Trophoblast cell (in vitro differentiated cells and primary cell): Measurements from ENCODE around the gene RORC.
A peak's percentile ranks its signal among the peaks of the same experiment; 100 is the strongest.

Experiments
- DNase-seq, 2 donors: peaks; one replicate each; pipeline ENCODE4 v3.0.0-alpha.2; 2016
- H2AFZ ChIP-seq: 2 replicates; pipeline ENCODE4 v1.6.1; 2013; ENCODE audit warnings: low read length, moderate library complexity, mild to moderate bottlenecking; ENCODE audit not compliant: insufficient read depth, poor library complexity
- H2AK5ac ChIP-seq: 2 replicates; pipeline ENCODE4 v1.6.1; 2013; ENCODE audit warnings: mild to moderate bottlenecking, low read length
- H2BK120ac ChIP-seq: 2 replicates; pipeline ENCODE4 v1.6.1; 2013; ENCODE audit warnings: low read length, mild to moderate bottlenecking, moderate library complexity; ENCODE audit not compliant: insufficient read depth, poor library complexity
- H2BK12ac ChIP-seq: 2 replicates; pipeline ENCODE4 v1.6.1; 2013; ENCODE audit warnings: mild to moderate bottlenecking, low read length, moderate library complexity
- H2BK5ac ChIP-seq: 2 replicates; pipeline ENCODE4 v1.6.1; 2013; ENCODE audit warnings: low read length, low read depth, moderate library complexity, mild to moderate bottlenecking; ENCODE audit not compliant: poor library complexity
- H3K14ac ChIP-seq: 2 replicates; pipeline ENCODE4 v1.6.1; 2013; ENCODE audit warnings: mild to moderate bottlenecking, low read length
- H3K18ac ChIP-seq: 2 replicates; pipeline ENCODE4 v1.6.1; 2013; ENCODE audit warnings: mild to moderate bottlenecking, low read length
- H3K23ac ChIP-seq: 2 replicates; pipeline ENCODE4 v1.6.1; 2013; ENCODE audit warnings: low read length
- H3K27ac ChIP-seq: 2 replicates; pipeline ENCODE4 v1.5.1; 2013; ENCODE audit warnings: low read depth, mild to moderate bottlenecking, inconsistent platforms, low read length, moderate library complexity
- H3K27me3 ChIP-seq: 2 replicates; pipeline ENCODE4 v1.6.1; 2013; ENCODE audit warnings: inconsistent platforms, mild to moderate bottlenecking, low read length, moderate library complexity; ENCODE audit not compliant: insufficient read depth
- H3K36me3 ChIP-seq, 2 experiments: 1 replicate in 1 of 2; 2 replicates in 1 of 2; pipeline ENCODE4 v1.6.1; 2013; ENCODE audit warnings: low read length in 2 of 2, mild to moderate bottlenecking in 2 of 2, moderate library complexity in 1 of 2; ENCODE audit not compliant: insufficient read depth in 2 of 2, control insufficient read depth in 1 of 2
- H3K4ac ChIP-seq: 2 replicates; pipeline ENCODE4 v1.6.1; 2013; ENCODE audit warnings: low read depth, mild to moderate bottlenecking, low read length, moderate library complexity
- H3K4me1 ChIP-seq, 2 experiments: 1 replicate in 1 of 2; 2 replicates in 1 of 2; pipeline ENCODE4 v1.6.1; 2013; ENCODE audit warnings: low read length in 2 of 2, mild to moderate bottlenecking in 2 of 2, moderate library complexity in 1 of 2; ENCODE audit not compliant: insufficient read depth in 2 of 2, control insufficient read depth in 1 of 2
- H3K4me2 ChIP-seq: 2 replicates; pipeline ENCODE4 v1.6.1; 2013; ENCODE audit warnings: inconsistent platforms, mild to moderate bottlenecking, low read length, moderate library complexity
- H3K4me3 ChIP-seq: 2 replicates; pipeline ENCODE4 v1.5.1; 2013; ENCODE audit warnings: mild to moderate bottlenecking, low read depth, low read length, inconsistent platforms
- H3K79me1 ChIP-seq: one replicate; pipeline ENCODE4 v1.6.1; 2013; ENCODE audit warnings: low read length
- H3K79me2 ChIP-seq: 2 replicates; pipeline ENCODE4 v1.6.1; 2013; ENCODE audit warnings: low read length, mild to moderate bottlenecking; ENCODE audit not compliant: control insufficient read depth, insufficient read depth, poor library complexity
- H3K9ac ChIP-seq: 2 replicates; pipeline ENCODE4 v1.6.1; 2013; ENCODE audit warnings: mild to moderate bottlenecking, low read length
- H3K9me3 ChIP-seq: 2 replicates; pipeline ENCODE4 v1.6.1; 2013; ENCODE audit warnings: low read depth, mild to moderate bottlenecking, control low read depth, inconsistent platforms, low read length; ENCODE audit not compliant: insufficient read depth
- H4K12ac ChIP-seq: 2 replicates; pipeline ENCODE4 v1.6.1; 2013; ENCODE audit warnings: low read depth, mild to moderate bottlenecking, low read length, moderate library complexity
- H4K8ac ChIP-seq: 2 replicates; pipeline ENCODE4 v1.6.1; 2013; ENCODE audit warnings: low read depth, mild to moderate bottlenecking, low read length, moderate library complexity
- H4K91ac ChIP-seq: one replicate; pipeline ENCODE4 v1.6.1; 2013; ENCODE audit warnings: low read depth, mild to moderate bottlenecking, low read length, moderate library complexity
- WGBS: extraction: QIAGEN DNeasy Blood & Tissue Kit; methylation state at CpG from one replicate; pipeline ENCODE4 v1.1.7; 2013; ENCODE audit warnings: missing lambda C conversion rate; ENCODE audit not compliant: insufficient read length, insufficient coverage; ENCODE audit errors: extremely low coverage; 5-methylcytosine and 5-hydroxymethylcytosine counted together

Gene RORC

DNA sequence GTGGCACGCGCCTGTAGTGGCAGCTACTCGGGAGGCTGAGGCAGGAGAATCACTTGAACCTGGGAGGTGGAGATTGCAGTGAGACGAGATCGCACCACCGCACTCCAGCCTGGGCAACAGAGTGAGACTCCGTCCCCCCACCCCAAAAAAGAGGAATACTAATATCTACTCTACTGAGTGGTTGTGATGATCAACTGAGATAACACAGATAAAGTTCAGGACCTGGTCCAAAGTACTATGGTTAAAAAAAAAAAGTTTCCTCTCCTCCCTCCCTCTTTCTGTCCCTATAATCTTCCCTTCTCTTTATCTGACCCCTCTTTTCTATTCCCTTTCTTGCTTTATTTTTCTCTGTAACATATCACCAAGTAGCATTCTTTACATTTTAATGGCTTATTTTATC is 4.0 kb upstream of the RORC start:
- no peak overlapping the region for H4K8ac ChIP-seq
- no peak overlapping the region for H3K23ac ChIP-seq
- peaks cover 24 to 31% of the 10 kb centered on the region in 2 experiments for H3K4me1 ChIP-seq
- H3K79me2 ChIP-seq: peaks cover 8% of the 10 kb centered on the region
- DNase-seq: no peak
- no peak overlapping the region for H2BK12ac ChIP-seq
- no peak overlapping the region for H3K4ac ChIP-seq
- no peak overlapping the region for H3K9ac ChIP-seq
- WGBS: no CpG with 5 or more reads among the region's 7 CpGs
- no peak overlapping the region for H2BK5ac ChIP-seq
- H2AFZ ChIP-seq: no peak overlapping the region
- peaks cover 21% of the 10 kb centered on the region for H3K27me3 ChIP-seq
- no peaks in the 10 kb centered on the region for H3K36me3 ChIP-seq
- peaks cover 16% of the 10 kb centered on the region for H3K79me1 ChIP-seq
- peaks cover 2% of the 10 kb centered on the region for H3K9me3 ChIP-seq
- H4K12ac ChIP-seq: no peak overlapping the region
- H3K14ac ChIP-seq: no peak overlapping the region
- H3K27ac ChIP-seq: no peak overlapping the region
- no peak overlapping the region for H2BK120ac ChIP-seq
- no peak overlapping the region for H4K91ac ChIP-seq
- no peak overlapping the region for H3K4me3 ChIP-seq
- no peak overlapping the region for H2AK5ac ChIP-seq
- no peak overlapping the region for H3K18ac ChIP-seq
- H3K4me2 ChIP-seq: no peak overlapping the region

DNA sequence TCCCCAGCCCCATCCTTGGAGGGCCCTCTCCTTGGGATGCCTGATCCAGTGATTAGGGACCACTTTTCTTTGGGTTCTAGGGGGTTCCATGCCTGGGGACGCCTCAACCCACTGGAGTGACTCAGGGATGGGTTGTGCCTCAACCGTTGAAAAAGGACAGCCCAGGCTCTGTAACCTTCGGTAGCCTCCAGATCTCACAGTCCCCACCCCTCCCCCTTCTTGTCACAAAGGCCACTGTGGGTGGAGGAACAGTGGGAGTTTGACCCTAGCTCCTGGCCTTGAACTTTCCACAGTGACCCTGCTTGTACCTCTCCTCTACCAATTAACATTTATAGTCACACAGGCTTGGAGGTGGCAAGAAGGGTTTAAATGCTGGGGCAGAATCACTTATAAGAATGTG is 2.6 kb upstream of the RORC start:
- Histone ChIP-seq H3K23ac (no peak overlapping the region), H4K91ac (peak overlapping the region; percentile 32), H3K4ac (no peak overlapping the region), H3K79me1 (peaks cover 14% of the 10 kb centered on the region), H3K27me3 (peaks cover 18% of the 10 kb centered on the region), H3K36me3 (no peaks in the 10 kb centered on the region), H3K9ac (no peak overlapping the region), H3K9me3 (peaks cover 2% of the 10 kb centered on the region), H3K14ac (no peak overlapping the region), H2BK5ac (no peak overlapping the region), H2BK120ac (no peak overlapping the region), H3K4me2 (no peak overlapping the region), H3K4me3 (no peak overlapping the region), H3K4me1 (peaks cover 18 to 20% of the 10 kb centered on the region in 2 experiments), H4K8ac (no peak overlapping the region), H3K27ac (no peak overlapping the region), H2AFZ (no peak overlapping the region), H4K12ac (no peak overlapping the region), H3K79me2 (peaks cover 5% of the 10 kb centered on the region), H3K18ac (no peak overlapping the region), H2AK5ac (no peak overlapping the region), H2BK12ac (peak overlapping the region; percentile 11)
- no peak for DNase-seq
- no CpG with 5 or more reads among the region's 3 CpGs for WGBS

DNA sequence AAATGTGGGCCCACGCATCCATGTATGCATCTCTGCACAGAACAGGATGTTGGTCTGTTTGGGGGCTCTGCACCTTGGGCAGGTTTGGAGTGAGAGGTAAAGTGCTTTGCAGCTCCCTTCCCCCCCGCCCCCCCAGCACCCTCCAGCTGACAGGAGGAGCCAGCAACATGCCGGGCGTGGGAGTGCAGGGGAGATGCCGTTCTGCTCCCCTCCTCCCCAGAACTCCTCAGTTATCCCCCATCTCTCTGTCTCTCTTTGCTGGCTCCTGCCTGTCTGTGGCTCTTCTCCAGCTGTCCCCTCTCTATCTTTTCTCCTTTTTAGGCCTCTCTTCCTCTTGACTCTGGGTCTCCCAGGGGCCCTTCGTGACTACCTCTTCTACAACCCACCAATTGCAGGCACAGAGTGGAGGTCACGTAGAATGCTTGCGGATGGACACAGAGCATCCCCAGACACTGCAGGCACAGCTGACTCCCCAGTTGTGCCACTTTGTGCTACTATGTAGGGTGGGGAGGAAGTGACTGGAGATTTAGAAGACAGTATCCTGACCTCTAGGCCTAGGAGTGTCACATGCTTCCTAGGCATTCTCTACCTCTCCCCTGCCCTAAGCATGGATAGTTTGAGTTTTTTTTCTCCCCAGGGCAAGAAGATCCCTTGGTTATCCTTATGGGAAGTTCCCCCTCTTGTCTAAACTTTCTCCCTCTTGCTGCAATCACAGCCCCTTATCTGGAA is 1.7 kb upstream of the RORC start:
- H3K27ac ChIP-seq: no peak overlapping the region
- H3K4me3 ChIP-seq: no peak overlapping the region
- H4K8ac ChIP-seq: no peak overlapping the region

DNA sequence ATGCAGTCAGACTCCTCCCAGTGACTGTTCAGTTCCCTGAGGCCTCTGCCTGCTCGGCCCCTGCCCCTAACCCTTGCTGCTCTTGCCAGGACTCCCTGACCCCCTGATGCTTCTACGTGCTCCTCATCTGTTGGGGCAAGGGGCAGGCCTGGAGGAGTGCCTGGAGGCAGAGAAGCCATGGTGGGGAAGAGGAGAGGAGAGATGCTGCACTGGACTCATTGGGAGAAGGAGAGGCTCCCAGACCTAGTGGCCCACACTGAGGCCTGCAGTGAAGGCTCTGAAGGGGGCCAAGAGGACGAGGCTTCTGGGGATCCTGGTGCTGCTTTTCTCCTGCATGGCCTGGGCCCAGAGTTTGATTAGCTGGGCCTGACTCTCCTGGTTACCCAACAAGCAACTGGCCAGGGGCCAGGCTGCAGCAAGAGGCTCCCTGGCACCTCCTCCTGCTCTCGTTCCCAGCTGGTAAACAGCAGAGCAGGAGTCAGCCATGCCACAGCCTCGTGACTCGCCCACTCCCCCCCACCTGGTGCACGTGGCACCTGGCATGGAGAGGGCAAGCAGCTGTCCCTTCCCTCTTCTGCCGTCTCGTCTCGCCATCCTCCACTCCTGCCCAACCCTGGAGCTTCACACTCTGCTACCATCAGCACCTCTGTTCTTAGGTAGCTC is 847 bp upstream of the RORC start:
- Histone ChIP-seq H3K4me3 (no peak overlapping the region), H3K36me3 (no peaks in the 10 kb centered on the region), H3K23ac (no peak overlapping the region), H4K8ac (no peak overlapping the region), H3K4me2 (no peak overlapping the region), H3K79me1 (peaks cover 3% of the 10 kb centered on the region), H3K79me2 (no peaks in the 10 kb centered on the region), H2BK12ac (no peak overlapping the region), H3K14ac (no peak overlapping the region), H2BK120ac (no peak overlapping the region), H3K9ac (no peak overlapping the region), H3K18ac (no peak overlapping the region), H2AK5ac (no peak overlapping the region), H3K27ac (no peak overlapping the region), H2AFZ (no peak overlapping the region), H2BK5ac (no peak overlapping the region), H3K9me3 (no peaks in the 10 kb centered on the region), H4K91ac (no peak overlapping the region), H4K12ac (no peak overlapping the region), H3K27me3 (no peaks in the 10 kb centered on the region), H3K4me1 (peaks cover 4 to 5% of the 10 kb centered on the region in 2 experiments), H3K4ac (no peak overlapping the region)
- no peak for DNase-seq
- no CpG with 5 or more reads among the region's 10 CpGs for WGBS

More for the DNA sequence above, 1.7 kb upstream of the RORC start:
- H3K36me3 ChIP-seq: no peaks in the 10 kb centered on the region
- no peak overlapping the region for H2BK120ac ChIP-seq
- H2AK5ac ChIP-seq: no peak overlapping the region
- peaks cover 2% of the 10 kb centered on the region for H3K79me2 ChIP-seq
- H4K91ac ChIP-seq: no peak overlapping the region
- H3K79me1 ChIP-seq: peaks cover 10% of the 10 kb centered on the region
- H3K4me2 ChIP-seq: no peak overlapping the region
- H4K12ac ChIP-seq: no peak overlapping the region
- no peak overlapping the region for H3K4ac ChIP-seq
- no peak overlapping the region for H2BK12ac ChIP-seq
- no peak overlapping the region for H2BK5ac ChIP-seq
- no peak overlapping the region for H3K18ac ChIP-seq
- H3K4me1 ChIP-seq: peaks cover 11% of the 10 kb centered on the region in 2 experiments
- no peak overlapping the region for H3K23ac ChIP-seq
- H3K27me3 ChIP-seq: peaks cover 9% of the 10 kb centered on the region
- WGBS: no CpG with 5 or more reads among the region's 8 CpGs
- no peak overlapping the region for H3K9ac ChIP-seq
- H3K9me3 ChIP-seq: no peaks in the 10 kb centered on the region
- DNase-seq: no peak
- H3K14ac ChIP-seq: no peak overlapping the region
- no peak overlapping the region for H2AFZ ChIP-seq
